ENCODE data around the gene LGI4.

DNA sequence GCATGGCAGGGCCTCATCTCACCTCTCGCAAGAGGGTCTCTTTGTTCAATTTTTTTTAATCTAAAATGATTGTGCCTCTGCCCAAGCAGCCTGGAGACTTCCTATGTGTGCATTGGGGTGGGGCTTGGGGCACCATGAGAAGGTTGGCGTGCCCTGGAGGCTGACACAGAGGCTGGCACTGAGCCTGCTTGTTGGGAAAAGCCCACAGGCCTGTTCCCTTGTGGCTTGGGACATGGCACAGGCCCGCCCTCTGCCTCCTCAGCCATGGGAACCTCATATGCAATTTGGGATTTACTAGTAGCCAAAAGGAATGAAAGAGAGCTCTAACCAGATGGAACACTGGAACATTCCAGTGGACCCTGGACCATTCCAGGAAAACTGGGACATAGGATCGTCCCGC lies 11.3 kb downstream of the LGI4 start:
- no peak for TF ChIP-seq CTCF (IDR thresholded peaks at IDR 0.05)
- TF ChIP-seq POLR2A (IDR thresholded peaks at IDR 0.05): no peak
